Nephron (organoid): Measurements from ENCODE around the gene DACH2.

Experiments used
- H3K27ac Mint-ChIP-seq, 3 experiments: 2 replicates each; pipeline ENCODE4 v1.8.0; 2020; ENCODE audit warnings: mixed read lengths in 3 of 3, mild to moderate bottlenecking in 2 of 3, moderate library complexity in 1 of 3
- H3K27me3 Mint-ChIP-seq: 2 replicates; pipeline ENCODE4 v1.8.0; 2021; ENCODE audit warnings: low read depth, mild to moderate bottlenecking, moderate library complexity, mixed read lengths
- H3K36me3 Mint-ChIP-seq: 2 replicates; pipeline ENCODE4 v1.8.0; 2020; ENCODE audit warnings: low read depth, mixed read lengths
- H3K4me1 Mint-ChIP-seq: 2 replicates; pipeline ENCODE4 v1.8.0; 2020; ENCODE audit warnings: mixed read lengths
- H3K4me3 Mint-ChIP-seq, 3 experiments: 2 replicates each; pipeline ENCODE4 v1.8.0; 2020; ENCODE audit warnings: mild to moderate bottlenecking in 3 of 3, mixed read lengths in 3 of 3, moderate library complexity in 2 of 3
- H3K9me3 Mint-ChIP-seq: 2 replicates; pipeline ENCODE4 v1.8.0; 2020; ENCODE audit warnings: mixed read lengths
- CTCF ChIP-seq, 3 experiments: fragments of 200-600 bp; sonication (generic); IDR thresholded peaks; one replicate each; pipeline ENCODE4 v1.5.0; 2021; ENCODE audit warnings: antibody characterized with exemption in 3 of 3; ENCODE audit not compliant: unreplicated experiment in 3 of 3

The DACH2 gene

DNA sequence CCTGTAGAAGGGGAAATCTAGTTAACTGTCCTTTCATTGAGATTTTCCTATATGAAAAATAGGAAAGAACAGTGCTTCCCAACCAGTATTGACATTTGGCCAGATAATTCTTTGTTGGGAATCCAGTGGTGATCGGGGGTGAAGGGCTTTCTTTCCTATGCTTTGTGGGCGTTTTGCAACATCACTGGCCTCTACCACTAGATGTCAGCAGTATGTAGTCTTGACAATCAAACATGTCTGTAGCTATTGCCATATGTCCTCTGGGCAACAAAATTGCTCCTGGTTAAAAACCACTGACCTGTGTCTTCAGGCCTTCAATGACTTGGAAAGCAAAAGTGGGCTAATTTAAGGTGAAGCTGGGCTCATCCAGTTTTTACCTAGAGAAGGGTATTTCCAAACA, 658.5 kb downstream of the DACH2 start:
- no peaks in the 10 kb centered on the region for H3K4me1 Mint-ChIP-seq
- no peak overlapping the region for H3K4me3 Mint-ChIP-seq
- TF ChIP-seq CTCF (IDR thresholded peaks at IDR 0.05; ENCODE audit: unreplicated experiment in 3 of 3), result peak; percentile 25 to 54 (median 40)

GRCh38 chrX:86809651-86810050, 661.4 kb downstream of the DACH2 start:
- peaks cover 5% of the 10 kb centered on the region for H3K9me3 Mint-ChIP-seq
- H3K36me3 Mint-ChIP-seq, result peaks cover 7% of the 10 kb centered on the region
- no peak overlapping the region for H3K4me3 Mint-ChIP-seq
- no peaks in the 10 kb centered on the region for H3K27me3 Mint-ChIP-seq
- H3K27ac Mint-ChIP-seq, result no peak overlapping the region
- no peaks in the 10 kb centered on the region for H3K4me1 Mint-ChIP-seq
- no peak for TF ChIP-seq CTCF (IDR thresholded peaks at IDR 0.05; ENCODE audit: unreplicated experiment in 3 of 3)

More for the DNA sequence above, 658.5 kb downstream of the DACH2 start:
- H3K27me3 Mint-ChIP-seq, result no peaks in the 10 kb centered on the region
- H3K36me3 Mint-ChIP-seq, result peaks cover 7% of the 10 kb centered on the region
- peaks cover 12% of the 10 kb centered on the region for H3K9me3 Mint-ChIP-seq
- H3K27ac Mint-ChIP-seq, result no peak overlapping the region

GRCh38 chrX:86829786-86830185, 681.5 kb downstream of the DACH2 start:
- no peak overlapping the region for H3K4me3 Mint-ChIP-seq
- no peak for TF ChIP-seq CTCF (IDR thresholded peaks at IDR 0.05; ENCODE audit: unreplicated experiment in 3 of 3)
- H3K36me3 Mint-ChIP-seq, result peaks cover 7% of the 10 kb centered on the region
- H3K9me3 Mint-ChIP-seq, result peaks cover 2% of the 10 kb centered on the region
- H3K27me3 Mint-ChIP-seq, result no peaks in the 10 kb centered on the region
- H3K4me1 Mint-ChIP-seq, result peaks cover 6% of the 10 kb centered on the region
- peak overlapping the region; percentile 29 to 72 (median 71) for H3K27ac Mint-ChIP-seq

- H3K36me3 Mint-ChIP-seq, result peaks cover 3% of the 10 kb centered on the region
- no peak overlapping the region for H3K27ac Mint-ChIP-seq
- H3K4me1 Mint-ChIP-seq, result peaks cover 6% of the 10 kb centered on the region
- no peak overlapping the region for H3K4me3 Mint-ChIP-seq
- no peaks in the 10 kb centered on the region for H3K27me3 Mint-ChIP-seq
- no peaks in the 10 kb centered on the region for H3K9me3 Mint-ChIP-seq
- TF ChIP-seq CTCF (IDR thresholded peaks at IDR 0.05; ENCODE audit: unreplicated experiment in 3 of 3), result no peak
Measured at GRCh38 chrX:86830685-86831084, 682.4 kb downstream of the DACH2 start.

DNA sequence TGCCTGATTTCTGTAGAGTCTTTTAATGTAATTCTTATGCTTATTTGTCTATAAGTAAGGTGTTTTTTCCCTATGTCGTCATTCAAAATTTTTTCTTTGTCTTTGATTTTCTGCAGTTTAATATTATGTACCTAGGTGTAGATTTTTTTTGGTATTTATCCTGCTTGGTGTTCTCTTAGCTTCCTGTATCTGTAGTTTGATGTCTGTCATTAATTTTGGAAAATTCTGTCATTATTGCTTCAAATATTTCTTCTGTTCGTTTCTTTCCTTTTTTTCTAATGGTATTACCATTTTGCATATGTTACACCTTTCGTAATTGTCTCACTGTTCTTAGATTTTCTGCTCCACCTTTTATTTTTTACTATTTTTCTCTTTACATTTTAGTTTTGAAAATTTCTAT, 696.9 kb downstream of the DACH2 start:
- Mint-ChIP-seq H3K4me3 (no peak overlapping the region), H3K36me3 (no peaks in the 10 kb centered on the region), H3K4me1 (no peaks in the 10 kb centered on the region), H3K27ac (no peak overlapping the region), H3K9me3 (peaks cover 5% of the 10 kb centered on the region), H3K27me3 (no peaks in the 10 kb centered on the region)
- TF ChIP-seq CTCF (IDR thresholded peaks at IDR 0.05; ENCODE audit: unreplicated experiment in 3 of 3), result no peak
